Measurements from ENCODE around the gene PRCD. TPM values are rescaled to one million over a fixed set of nuclear protein-coding genes. Genes with fewer than 3 reads are reported as not detected.
"Not testable (repeated sequence)": the region's sequence is repeated elsewhere in the genome, so short reads cannot be mapped to it uniquely, and the experiment has no call there.

PRCD gene
- total RNA-seq, 1 donor = 0.73 TPM

DNA sequence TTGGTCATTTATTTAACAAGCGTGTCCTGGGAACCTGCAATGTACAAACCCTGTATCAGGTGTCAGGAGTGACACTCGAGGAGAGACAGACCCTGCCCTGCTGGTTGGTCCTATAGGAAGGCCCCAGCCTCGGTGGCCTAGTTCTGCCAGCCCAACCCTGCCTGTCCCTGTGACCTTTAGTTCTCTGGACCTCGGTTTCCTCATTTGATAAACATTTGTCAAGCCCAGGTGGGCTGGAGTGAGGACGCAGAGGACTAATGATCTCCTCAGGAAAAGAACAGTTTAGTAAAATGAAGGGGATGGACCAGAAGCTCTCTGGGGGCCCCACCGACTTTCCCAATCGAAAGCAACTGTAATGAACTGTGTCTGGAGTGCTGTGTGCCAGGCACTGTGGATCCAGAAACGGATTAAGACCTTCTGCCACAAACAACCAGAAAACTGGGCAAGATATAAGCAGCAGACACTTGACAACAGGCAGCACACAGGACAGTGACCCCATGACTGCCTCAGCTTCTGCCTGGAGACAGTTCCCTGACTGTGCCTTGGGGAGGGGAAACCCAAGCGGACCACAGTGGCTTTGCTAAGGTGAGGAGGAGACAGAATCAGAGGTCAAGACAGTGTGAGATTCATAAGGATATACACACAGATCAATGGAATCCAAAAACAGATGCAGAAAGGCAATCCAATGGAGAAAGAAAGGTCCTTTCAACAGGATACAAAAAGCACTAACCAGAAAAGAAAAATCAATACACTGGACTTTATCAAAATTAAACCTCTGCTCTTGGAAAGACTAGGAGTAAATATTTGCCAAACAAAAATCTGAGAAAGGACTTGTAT lies 8.8 kb downstream of the PRCD start:
- Histone ChIP-seq H3K27me3 (ENCODE audit: insufficient read depth, low read length) (no peaks in the 10 kb centered on the region), H3K4me1 (ENCODE audit: insufficient read depth, low read length) (peaks cover 19% of the 10 kb centered on the region), H3K4me3 (ENCODE audit: low read length) (no peak overlapping the region), H3K9me3 (ENCODE audit: low read depth, low read length) (no peaks in the 10 kb centered on the region)

DNA sequence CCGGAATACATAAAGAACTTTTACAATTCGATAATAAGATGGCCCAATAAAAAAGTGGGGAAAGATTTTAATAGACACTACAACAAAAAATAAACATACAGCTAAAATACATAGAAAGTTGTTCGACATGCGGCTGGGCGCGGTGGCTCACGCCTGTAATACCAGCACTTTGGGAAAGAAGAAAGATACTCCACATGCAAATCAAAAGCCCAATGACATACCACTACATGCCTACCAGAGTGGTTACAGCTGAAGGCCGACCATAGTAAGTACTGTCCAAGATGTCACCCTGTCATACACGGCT lies 9.3 kb downstream of the PRCD start:
- Histone ChIP-seq H3K27me3 (ENCODE audit: insufficient read depth, low read length) (no peaks in the 10 kb centered on the region), H3K4me1 (ENCODE audit: insufficient read depth, low read length) (peaks cover 19% of the 10 kb centered on the region), H3K9me3 (ENCODE audit: low read depth, low read length) (no peaks in the 10 kb centered on the region), H3K4me3 (ENCODE audit: low read length) (no peak overlapping the region)

DNA sequence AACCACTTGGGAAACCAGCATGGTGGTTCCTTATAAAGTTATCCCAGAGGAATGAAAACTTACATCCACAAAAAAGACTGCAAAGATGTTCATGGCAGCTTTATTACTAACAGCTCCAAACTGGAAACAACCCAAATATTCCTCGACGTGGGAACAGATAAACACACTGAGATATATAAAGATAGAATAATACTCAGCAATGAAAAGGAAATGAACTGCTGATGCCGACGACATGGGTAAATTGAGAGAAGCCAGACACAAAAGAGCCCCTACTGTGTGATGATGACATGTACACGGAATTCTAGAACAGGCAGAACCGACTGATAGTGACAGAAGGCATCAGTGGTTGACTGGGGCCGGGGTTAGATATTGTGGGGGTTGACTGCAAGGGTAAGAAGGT lies 9.7 kb downstream of the PRCD start:
- H3K9me3 ChIP-seq (ENCODE audit: low read depth, low read length) = no peaks in the 10 kb centered on the region
- H3K27me3 ChIP-seq (ENCODE audit: insufficient read depth, low read length) = no peaks in the 10 kb centered on the region
- H3K4me1 ChIP-seq (ENCODE audit: insufficient read depth, low read length) = peaks cover 19% of the 10 kb centered on the region
- no peak overlapping the region for H3K4me3 ChIP-seq (ENCODE audit: low read length)

DNA sequence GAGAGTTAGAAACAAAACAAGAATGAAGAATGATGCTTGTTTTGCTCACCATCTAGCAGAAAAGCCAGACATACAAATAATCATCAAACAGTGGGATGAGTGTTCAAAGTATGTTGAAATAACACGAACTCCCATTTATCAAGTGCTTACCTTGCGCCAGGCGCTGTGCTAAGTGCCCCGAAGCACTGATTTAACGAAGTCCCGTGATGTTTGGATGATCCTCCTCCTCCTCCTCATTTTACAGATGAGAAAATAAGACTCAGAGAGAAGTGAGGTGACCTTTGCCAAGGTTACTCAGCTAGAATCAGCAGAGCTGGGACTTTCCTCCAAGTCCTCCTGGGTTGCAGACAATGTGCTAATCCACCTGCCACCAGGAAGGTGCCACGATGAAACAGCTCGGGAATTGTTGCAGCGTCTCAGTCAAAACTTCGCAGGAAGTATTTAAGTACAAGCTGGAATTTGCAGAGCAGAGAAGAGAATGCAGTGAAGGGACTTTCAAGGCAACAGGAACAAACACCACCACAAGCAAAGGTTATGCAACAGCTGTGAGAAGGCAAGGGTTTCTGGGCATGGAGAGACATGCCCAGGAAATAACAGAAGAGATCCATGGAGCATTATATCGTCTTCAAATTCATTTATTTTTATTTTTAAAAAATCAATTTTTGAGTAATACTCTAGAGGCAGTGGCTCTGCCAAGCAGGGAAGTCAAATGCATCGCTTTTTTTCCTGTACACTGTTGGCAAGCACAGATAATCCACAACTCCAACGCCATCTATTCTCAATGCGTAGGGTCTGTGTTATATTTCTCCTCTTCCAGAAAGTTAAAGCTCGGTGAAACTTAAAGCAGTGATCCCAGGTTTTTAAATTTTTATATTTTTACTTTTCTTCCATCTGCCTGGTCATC lies 11.1 kb downstream of the PRCD start:
- Histone ChIP-seq H3K4me3 (ENCODE audit: low read length) (no peak overlapping the region), H3K4me1 (ENCODE audit: insufficient read depth, low read length) (peaks cover 19% of the 10 kb centered on the region), H3K9me3 (ENCODE audit: low read depth, low read length) (no peaks in the 10 kb centered on the region), H3K27me3 (ENCODE audit: insufficient read depth, low read length) (no peaks in the 10 kb centered on the region)

DNA sequence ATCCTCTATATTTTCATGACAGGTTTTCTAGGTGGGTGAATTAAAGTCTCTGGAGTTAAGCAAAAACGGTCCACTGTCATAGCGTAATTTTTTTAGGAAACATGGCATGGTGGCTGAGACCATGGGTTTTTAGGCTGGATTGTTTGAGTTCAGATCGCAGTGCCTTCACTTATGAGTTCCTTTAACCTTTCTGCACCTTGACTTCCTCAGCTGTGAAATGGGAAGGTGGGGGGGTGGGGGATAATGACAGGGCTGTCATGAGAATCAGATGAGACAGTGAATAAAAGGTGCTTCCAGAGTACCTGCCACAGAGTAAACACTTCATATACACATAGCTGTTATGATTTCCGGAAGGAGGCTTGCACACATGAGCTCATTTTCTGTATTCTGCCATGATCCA lies 11.8 kb downstream of the PRCD start:
- Histone ChIP-seq H3K4me1 (ENCODE audit: insufficient read depth, low read length) (peaks cover 23% of the 10 kb centered on the region), H3K4me3 (ENCODE audit: low read length) (no peak overlapping the region), H3K27me3 (ENCODE audit: insufficient read depth, low read length) (no peaks in the 10 kb centered on the region), H3K9me3 (ENCODE audit: low read depth, low read length) (no peaks in the 10 kb centered on the region)

DNA sequence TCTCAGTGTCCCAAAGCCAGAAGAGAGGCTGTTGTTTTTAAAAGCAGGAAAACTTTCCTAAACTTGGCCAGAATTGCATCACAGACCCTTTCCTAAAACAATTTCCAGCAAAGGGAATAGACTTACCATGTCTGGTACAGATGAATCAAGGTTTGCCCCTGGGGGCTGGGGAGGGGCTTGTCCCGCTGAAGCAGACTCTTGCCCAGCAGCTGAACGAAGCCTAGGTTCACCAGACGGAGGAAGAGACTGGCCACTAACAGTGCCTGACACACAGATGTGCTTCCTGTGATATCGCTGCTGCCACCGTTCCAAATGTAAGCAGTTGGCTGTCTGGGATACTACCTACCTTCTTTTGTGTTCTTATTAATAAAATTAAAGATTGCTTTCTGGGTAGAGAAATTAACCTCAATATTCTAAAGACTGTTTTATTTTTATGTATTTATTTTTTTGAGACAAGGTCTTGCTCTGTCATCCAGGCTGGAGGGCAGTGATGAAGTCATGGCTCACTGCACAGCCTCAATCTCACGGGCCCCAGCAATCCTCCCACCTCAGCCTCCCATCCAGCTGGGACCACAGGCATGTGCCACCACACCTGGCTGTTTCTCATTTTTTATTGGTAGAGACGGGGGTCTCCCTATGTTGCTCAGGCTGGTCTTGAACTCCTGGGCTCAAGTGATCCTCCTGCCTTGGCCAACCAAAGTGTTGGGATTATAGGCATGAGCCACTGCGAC lies 13.5 kb downstream of the PRCD start:
- no peaks in the 10 kb centered on the region for H3K27me3 ChIP-seq (ENCODE audit: insufficient read depth, low read length)
- no peaks in the 10 kb centered on the region for H3K9me3 ChIP-seq (ENCODE audit: low read depth, low read length)
- peaks cover 28% of the 10 kb centered on the region for H3K4me1 ChIP-seq (ENCODE audit: insufficient read depth, low read length)
- no peak overlapping the region for H3K4me3 ChIP-seq (ENCODE audit: low read length)

DNA sequence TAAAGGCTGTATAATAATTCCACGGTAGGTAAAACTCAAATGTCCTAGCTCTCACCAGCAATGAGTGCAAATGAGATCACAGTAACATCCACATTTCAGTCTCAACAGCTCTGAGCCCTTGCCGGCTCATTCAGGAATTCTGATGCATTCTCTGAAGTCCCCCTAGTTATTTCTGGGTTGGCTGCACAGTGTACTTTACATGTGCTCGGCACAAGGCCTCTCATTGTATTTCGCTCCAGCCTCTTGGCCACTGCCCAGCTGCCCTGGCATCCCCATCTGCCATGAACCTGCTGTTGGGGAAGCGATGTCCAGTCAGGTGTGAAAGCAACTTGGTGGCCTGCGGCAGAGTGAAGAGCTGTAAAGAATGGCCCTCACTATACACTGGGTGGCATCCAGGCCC lies 14.3 kb downstream of the PRCD start:
- peaks cover 36% of the 10 kb centered on the region for H3K4me1 ChIP-seq (ENCODE audit: insufficient read depth, low read length)

DNA sequence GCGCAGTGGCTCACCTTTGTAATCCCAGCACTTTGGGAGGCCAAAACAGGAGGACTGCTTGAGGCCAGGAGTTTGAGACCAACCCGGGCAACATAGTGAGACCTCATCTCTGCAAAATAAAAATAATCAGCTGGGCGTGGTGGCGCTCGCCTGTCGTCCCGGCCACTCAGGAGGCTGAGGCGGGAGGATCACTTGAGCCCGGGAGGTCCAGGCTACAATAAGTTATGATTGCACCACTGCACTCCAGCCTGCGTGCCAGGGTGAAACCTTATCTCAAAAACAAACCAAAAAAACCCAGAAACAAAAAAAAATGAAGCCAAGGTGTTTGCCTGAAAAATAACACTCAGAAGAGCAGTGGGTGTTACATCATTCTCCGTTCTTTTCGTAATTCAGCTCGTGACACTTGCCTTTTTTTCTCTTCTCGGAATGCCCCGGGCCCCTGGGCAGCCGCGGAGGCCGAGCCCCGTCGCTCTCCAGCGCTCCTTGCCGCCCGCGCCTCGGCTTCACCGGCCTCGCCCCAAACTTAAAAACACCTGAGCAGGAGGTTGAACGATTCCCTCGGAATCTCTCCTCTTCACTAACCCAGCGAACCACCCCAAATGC lies 17.0 kb downstream of the PRCD start:
- Histone ChIP-seq H3K4me3 (ENCODE audit: low read length) (peak overlapping the region; percentile 83), H3K27me3 (ENCODE audit: insufficient read depth, low read length) (no peaks in the 10 kb centered on the region), H3K9me3 (ENCODE audit: low read depth, low read length) (no peaks in the 10 kb centered on the region), H3K4me1 (ENCODE audit: insufficient read depth, low read length) (peaks cover 50% of the 10 kb centered on the region)

More for the DNA sequence above, 14.3 kb downstream of the PRCD start:
- H3K27me3 ChIP-seq (ENCODE audit: insufficient read depth, low read length) = no peaks in the 10 kb centered on the region
- H3K4me3 ChIP-seq (ENCODE audit: low read length) = no peak overlapping the region
- H3K9me3 ChIP-seq (ENCODE audit: low read depth, low read length) = no peaks in the 10 kb centered on the region

DNA sequence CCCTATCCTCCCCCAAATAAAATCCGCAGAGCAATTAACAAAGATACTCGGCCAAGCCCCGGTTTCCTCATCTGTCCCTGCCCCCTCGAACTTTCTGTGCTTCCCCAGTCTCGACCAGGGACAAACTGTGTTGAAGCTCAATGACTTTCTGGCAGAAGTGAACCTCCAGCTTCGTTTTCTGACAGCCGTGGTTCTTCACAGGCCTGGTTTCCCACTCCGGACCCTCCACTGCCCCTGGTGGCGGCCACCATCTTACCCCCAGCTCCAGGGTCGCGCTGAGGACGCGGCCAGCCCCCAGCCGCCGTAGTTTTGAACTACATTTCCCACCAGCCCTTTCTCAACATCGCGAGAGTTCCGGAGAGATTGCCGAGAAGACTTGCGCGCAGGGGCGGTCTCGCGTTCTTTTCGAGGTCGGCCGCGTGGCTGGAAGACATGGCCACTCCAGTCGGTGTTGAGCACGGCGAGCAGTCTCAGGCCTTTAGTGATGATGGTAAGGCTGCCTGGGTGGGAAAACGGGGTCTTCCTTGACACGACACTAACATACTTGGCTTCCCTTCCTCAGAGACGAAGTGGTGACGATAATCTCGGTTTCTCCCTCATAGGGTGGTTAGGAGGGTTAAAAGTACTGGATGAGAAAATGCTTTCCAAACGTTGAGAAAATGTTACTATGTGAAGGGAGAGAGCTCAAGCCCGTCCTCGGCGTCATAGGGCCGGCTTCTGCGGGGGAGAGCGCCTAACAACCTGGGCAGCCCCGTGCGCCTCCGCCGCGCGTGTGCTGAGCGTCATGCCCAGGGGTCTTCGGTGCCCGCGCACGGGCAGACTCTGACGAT lies 17.7 kb downstream of the PRCD start:
- Histone ChIP-seq H3K27me3 (ENCODE audit: insufficient read depth, low read length) (no peaks in the 10 kb centered on the region), H3K9me3 (ENCODE audit: low read depth, low read length) (no peaks in the 10 kb centered on the region), H3K4me1 (ENCODE audit: insufficient read depth, low read length) (peaks cover 55% of the 10 kb centered on the region), H3K4me3 (ENCODE audit: low read length) (peak overlapping the region; percentile 83)

DNA sequence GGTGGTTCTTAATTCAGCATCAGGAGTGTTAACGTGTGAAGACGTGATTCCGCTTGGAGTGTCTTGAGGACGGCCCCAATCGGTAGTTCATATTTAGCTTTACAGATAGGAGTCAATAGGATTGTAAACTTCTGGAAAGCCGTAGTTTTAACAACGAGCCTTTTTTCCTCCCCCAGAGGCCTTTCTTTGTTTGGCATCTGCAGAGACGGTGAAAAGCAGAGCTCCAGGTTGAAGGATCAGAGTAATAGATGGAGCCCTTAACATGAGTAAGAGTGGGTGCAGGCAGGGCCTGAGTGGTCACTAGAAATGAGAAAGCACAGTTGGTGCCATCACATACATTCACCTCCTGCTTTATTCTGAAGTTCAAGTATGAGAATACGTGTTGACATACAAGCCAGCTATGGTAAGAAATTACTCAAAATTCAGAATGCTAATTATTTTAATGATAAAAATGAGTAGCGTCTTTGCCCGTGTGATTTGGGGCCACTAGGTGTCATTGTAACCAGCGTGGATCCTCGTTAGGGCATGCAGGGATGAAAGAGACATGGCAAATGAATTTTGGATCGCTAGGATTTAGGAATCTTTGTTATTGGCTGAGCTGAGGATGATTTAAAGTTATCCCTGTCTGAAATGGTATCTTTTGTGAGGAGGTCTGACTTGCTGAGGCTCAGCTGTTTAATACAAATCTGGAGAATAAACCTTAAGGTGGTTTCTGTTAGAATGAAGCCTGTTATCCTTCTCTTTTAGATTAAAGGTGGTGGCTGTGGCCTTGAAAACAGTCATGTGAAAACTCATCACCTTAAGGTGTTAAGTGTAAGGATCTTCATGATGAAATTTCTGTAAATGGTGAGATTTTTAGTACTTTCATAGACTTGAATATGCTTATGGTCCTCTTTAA lies 18.6 kb downstream of the PRCD start:
- peak overlapping the region; percentile 83 for H3K4me3 ChIP-seq (ENCODE audit: low read length)
- peaks cover 63% of the 10 kb centered on the region for H3K4me1 ChIP-seq (ENCODE audit: insufficient read depth, low read length)
- H3K9me3 ChIP-seq (ENCODE audit: low read depth, low read length) = no peaks in the 10 kb centered on the region

DNA sequence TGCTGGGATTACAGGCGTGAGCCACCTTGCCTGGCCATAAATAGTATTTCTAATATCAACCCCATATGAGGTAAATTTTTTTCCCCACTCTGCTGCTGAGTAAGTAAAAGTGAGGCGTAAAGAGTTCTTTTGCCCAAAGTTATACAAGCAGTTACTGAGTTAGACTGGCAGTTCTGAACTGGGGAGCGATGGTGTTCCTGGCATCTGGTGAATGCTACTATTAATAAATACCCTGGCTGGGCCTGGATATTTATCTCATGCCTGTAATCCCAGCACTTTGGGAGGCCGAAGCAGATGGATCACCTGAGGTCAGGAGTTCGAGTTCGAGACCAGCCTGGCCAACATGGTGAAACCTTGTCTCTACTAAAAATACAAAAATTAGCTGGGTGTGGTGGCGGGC lies 19.6 kb downstream of the PRCD start:
- H3K27me3 ChIP-seq (ENCODE audit: insufficient read depth, low read length); H3K4me3 ChIP-seq (ENCODE audit: low read length); H3K9me3 ChIP-seq (ENCODE audit: low read depth, low read length): not testable (repeated sequence)
- H3K4me1 ChIP-seq (ENCODE audit: insufficient read depth, low read length) = peaks cover 63% of the 10 kb centered on the region

More for the DNA sequence above, 18.6 kb downstream of the PRCD start:
- H3K27me3 ChIP-seq (ENCODE audit: insufficient read depth, low read length) = no peaks in the 10 kb centered on the region

DNA sequence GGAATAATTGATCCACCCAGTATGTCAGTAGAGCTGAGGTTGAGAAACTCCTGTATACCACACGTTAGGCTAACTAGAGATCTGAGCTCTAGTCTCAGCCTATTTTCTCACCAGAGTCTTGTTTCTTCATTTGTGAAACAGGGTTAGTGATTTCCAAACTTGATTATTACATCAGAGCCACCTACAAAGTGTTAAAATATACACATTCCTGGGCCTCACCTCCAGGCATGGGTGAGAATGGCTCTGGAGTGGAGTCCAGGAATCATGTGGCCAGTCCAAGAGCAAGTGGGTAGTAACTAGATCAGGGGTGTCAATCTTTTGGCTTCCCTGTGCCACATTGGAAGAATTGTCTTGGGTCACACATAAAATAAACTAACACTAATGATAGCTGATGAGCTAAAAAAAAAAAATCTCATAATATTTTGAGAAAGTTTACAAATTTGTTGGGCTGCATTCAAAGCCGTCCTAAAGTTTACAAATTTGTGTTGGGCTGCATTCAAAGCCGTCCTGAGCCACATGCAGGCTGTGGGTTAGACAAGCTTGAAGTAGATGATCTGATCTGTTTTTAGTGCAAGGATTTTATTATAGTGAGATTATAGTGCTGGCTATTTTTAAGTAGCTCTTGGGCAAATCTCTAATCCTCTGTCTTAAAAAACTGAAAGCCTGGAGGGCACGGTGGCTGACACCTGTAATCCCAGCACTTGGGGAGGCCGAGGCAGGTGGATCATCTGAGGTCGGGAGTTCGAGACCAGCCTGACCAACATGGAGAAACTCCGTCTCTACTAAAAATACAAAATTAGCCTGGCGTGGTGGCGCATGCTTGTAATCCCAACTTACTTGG lies 20.4 kb downstream of the PRCD start:
- H3K4me1 ChIP-seq (ENCODE audit: insufficient read depth, low read length) = peaks cover 63% of the 10 kb centered on the region
- no peaks in the 10 kb centered on the region for H3K9me3 ChIP-seq (ENCODE audit: low read depth, low read length)
- no peak overlapping the region for H3K4me3 ChIP-seq (ENCODE audit: low read length)
- H3K27me3 ChIP-seq (ENCODE audit: insufficient read depth, low read length) = no peaks in the 10 kb centered on the region

DNA sequence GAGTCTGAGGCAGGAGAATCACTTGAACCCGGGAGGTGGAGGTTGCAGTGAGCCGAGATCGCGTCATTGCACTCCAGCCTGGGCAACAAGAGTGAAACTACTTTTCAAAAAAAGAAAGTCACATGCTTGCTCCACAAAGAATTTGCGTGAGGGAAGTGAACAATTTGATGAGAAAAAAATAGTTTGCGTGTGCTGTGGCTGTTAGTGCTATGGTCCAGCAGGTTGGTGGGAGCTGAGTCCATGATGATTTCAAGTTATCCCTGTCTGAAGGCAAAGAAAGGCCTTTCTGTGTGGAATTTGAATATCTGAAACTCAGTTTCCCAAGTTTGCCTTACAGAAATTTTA lies 21.0 kb downstream of the PRCD start:
- Histone ChIP-seq H3K4me3 (ENCODE audit: low read length) (no peak overlapping the region), H3K27me3 (ENCODE audit: insufficient read depth, low read length) (no peaks in the 10 kb centered on the region), H3K9me3 (ENCODE audit: low read depth, low read length) (no peaks in the 10 kb centered on the region), H3K4me1 (ENCODE audit: insufficient read depth, low read length) (peaks cover 63% of the 10 kb centered on the region)
